Neural crest cell (in vitro differentiated cells): ENCODE measurements around the gene GALNT9. TPM values are rescaled to one million over a fixed set of nuclear protein-coding genes. Genes with fewer than 3 reads are reported as not detected.
"Not testable (repeated sequence)": the region's sequence is repeated elsewhere in the genome, so short reads cannot be mapped to it uniquely, and the experiment has no call there.

Source experiments
- DNase-seq: peaks from one replicate; pipeline ENCODE4 v3.0.0; 2021; ENCODE audit warnings: low read depth, mixed read lengths, low spot score
- H3K27ac Mint-ChIP-seq: one replicate; pipeline ENCODE4 v1.8.0; 2021; ENCODE audit warnings: mild to moderate bottlenecking, mixed read lengths; ENCODE audit not compliant: unreplicated experiment
- H3K27me3 Mint-ChIP-seq: 2 replicates; pipeline ENCODE4 v1.8.0; 2021; ENCODE audit warnings: low read depth, mild to moderate bottlenecking, mixed read lengths
- H3K36me3 Mint-ChIP-seq: 2 replicates; pipeline ENCODE4 v1.8.0; 2021; ENCODE audit warnings: low read depth, mild to moderate bottlenecking, mixed read lengths
- H3K4me1 Mint-ChIP-seq: 2 replicates; pipeline ENCODE4 v1.8.0; 2021; ENCODE audit warnings: mixed read lengths
- H3K4me3 Mint-ChIP-seq: one replicate; pipeline ENCODE4 v1.8.0; 2021; ENCODE audit warnings: mild to moderate bottlenecking, mixed read lengths
- H3K9me3 Mint-ChIP-seq: 2 replicates; pipeline ENCODE4 v1.8.0; 2021; ENCODE audit warnings: mixed read lengths
- total RNA-seq: library from RNA; stranded (reverse); gene quantifications from 2 replicates; pipeline ENCODE4 v1.2.1, GENCODE V29; 2021
- TF ChIP-seq, protein P1 (sequence below): fragments of 200-600 bp; sonication (generic); conservative IDR thresholded peaks from 2 replicates; pipeline ENCODE4 v1.5.0; 2021; ENCODE audit warnings: antibody characterized with exemption, mild to moderate bottlenecking

Gene GALNT9
- total RNA-seq, 1 donor from 2014 or later, result 1.3 TPM

DNA sequence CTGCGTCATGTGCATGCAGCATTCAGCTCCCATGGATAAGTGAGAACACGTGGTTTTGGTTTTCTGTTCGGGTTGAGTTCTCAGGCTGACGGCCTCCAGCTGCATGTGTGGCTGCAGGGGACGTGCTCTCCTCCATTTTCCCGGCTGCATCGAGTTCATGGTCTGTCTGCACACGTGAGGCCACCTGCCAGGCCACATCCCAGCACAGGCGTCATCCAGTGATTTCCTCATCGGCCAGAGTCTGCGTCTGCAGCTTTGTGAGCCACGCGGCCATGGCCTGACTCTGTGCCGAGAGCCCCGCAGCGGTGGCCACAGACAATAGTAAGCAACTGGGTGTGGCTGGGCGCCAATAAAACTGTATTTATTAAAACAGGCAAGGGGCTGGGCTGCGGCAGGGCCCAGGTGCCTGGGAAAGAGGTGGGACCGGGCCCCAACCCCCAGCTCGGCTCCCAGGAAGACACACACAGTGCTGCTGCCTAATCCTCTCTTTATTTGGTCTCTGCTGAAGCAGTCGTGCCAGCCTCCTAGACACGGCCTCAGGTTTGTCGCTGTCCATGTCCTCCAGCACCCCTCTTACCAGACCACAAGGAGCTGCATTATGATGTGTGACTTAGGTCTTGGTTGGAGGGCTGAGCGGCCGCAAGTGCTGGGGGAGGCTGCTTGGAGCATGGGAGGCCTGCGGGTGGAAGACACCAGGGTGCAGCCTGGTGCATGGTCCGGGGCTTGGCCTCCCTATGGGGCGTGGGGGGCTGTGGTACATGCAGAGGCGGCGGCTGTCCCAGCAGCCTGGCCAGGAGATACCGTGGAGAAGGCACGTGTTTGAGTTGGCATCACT, 133.1 kb downstream of the GALNT9 start:
- no peak for DNase-seq
- Mint-ChIP-seq H3K27ac (no peak overlapping the region), H3K4me1 (no peaks in the 10 kb centered on the region), H3K27me3 (peaks cover 29% of the 10 kb centered on the region), H3K36me3 (peaks cover 3% of the 10 kb centered on the region), H3K4me3 (no peak overlapping the region), H3K9me3 (peaks cover 5% of the 10 kb centered on the region)
- TF ChIP-seq, protein P1, sequence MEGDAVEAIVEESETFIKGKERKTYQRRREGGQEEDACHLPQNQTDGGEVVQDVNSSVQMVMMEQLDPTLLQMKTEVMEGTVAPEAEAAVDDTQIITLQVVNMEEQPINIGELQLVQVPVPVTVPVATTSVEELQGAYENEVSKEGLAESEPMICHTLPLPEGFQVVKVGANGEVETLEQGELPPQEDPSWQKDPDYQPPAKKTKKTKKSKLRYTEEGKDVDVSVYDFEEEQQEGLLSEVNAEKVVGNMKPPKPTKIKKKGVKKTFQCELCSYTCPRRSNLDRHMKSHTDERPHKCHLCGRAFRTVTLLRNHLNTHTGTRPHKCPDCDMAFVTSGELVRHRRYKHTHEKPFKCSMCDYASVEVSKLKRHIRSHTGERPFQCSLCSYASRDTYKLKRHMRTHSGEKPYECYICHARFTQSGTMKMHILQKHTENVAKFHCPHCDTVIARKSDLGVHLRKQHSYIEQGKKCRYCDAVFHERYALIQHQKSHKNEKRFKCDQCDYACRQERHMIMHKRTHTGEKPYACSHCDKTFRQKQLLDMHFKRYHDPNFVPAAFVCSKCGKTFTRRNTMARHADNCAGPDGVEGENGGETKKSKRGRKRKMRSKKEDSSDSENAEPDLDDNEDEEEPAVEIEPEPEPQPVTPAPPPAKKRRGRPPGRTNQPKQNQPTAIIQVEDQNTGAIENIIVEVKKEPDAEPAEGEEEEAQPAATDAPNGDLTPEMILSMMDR, result no peak

DNA sequence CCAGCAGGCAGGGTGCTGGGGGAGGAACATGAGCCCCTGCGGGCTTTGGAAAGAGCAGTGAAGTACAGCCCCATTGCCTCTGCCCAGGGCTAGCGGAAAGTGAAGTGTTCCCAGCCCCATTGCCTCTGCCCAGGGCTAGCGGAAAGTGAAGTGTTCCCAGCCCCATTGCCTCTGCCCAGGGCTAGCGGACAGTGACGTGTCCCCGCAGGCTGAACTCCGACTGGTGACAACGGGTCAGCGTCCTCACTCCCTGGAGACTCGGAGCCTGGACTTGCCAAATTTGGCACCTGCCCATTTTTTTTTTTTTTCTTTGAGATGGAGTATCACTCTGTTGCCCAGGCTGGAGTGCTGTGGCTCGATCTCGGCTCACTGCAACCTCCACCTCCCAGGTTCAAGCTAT, 134.1 kb downstream of the GALNT9 start:
- not testable (repeated sequence) for DNase-seq, H3K27ac Mint-ChIP-seq, H3K9me3 Mint-ChIP-seq, H3K4me3 Mint-ChIP-seq, H3K4me1 Mint-ChIP-seq, H3K36me3 Mint-ChIP-seq
- peaks cover 37% of the 10 kb centered on the region for H3K27me3 Mint-ChIP-seq

DNA sequence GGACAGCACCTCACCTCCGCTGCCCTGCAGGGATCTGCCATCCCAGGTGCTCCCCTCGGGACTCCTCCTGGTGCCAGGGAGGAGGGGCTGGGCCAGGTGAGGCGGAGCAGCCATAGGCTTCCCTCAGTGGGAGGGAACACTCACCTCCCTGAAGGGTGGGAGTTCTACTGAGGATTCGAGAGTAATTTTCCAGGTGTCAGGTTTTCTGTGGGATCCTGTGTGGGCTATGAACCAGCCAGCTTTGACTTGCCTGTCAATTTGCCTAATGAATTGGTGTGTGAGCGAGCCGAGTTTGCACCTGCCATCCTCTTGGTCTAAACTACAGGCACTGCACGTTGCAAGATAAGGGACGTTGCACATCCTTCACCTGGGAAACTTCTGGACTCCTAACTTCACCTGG, 134.8 kb downstream of the GALNT9 start:
- no peaks in the 10 kb centered on the region for H3K4me1 Mint-ChIP-seq
- DNase-seq, result no peak
- no peak overlapping the region for H3K4me3 Mint-ChIP-seq
- H3K9me3 Mint-ChIP-seq, result peaks cover 5% of the 10 kb centered on the region
- TF ChIP-seq, protein P1, result no peak
- peaks cover 41% of the 10 kb centered on the region for H3K27me3 Mint-ChIP-seq
- H3K36me3 Mint-ChIP-seq, result peaks cover 3% of the 10 kb centered on the region
- H3K27ac Mint-ChIP-seq, result no peak overlapping the region

DNA sequence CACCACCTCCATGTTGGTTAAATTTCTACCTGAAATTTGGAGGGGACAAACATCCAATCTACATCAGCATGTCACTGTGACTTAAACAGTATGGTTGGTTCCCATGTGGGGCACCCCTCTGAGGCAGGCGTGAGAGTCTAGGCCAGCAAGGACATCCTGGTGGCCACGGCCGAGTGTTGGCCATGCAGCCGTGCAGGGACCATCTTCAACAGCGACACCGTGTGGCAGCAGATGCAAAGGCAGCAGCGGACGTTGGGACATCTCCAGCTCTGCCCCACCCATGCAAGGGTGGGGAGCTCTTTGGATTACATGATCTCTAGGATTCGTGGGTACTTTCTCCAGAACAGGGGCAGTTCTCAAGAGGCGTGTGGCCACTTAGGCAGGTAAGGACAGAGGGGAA, 135.3 kb downstream of the GALNT9 start:
- DNase-seq, result no peak
- TF ChIP-seq, protein P1, result peak; percentile 48
- Mint-ChIP-seq H3K36me3 (peaks cover 3% of the 10 kb centered on the region), H3K27me3 (peaks cover 46% of the 10 kb centered on the region), H3K4me3 (no peak overlapping the region), H3K9me3 (peaks cover 5% of the 10 kb centered on the region), H3K27ac (no peak overlapping the region), H3K4me1 (peaks cover 4% of the 10 kb centered on the region)

DNA sequence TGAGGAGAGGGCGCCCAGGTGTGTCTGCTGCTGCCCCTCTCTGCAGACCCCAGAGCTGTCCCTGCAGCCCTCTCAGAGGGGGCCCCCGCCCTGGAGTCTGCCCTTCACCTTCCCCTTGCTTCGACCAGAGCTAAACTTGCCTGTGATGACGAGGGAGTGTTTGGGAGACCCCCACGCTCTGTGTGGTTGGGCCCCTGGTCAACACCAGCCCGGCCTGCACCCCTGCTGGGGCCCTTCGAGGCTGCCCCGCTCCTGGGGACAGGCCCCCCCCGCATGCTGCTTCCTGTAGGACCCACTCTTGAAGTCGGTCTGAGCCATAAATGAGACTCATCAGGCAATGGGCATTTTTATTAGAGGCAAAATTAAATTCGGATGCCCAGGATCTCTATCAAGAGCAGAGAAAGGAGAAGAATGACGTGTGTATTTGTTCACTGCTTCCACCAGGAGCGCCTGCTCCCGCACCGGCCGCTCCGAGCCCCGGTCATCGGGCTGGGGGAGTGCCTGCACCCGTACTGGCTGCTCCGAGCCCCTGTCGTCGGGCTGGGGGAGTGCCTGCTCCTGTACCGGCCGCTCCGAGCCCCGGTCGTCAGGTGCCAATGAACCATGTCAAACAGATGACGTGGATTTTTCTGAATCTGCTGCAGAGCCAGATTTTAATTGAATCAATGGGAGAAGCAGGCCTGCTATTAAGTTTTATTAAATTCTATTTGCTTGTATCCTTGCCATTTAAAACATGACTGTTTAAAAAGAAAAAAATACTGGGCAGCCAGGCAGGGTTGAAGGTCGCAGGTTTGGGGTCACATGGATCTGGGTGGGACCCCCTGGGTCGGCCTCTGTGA, 137.5 kb downstream of the GALNT9 start:
- Mint-ChIP-seq H3K36me3 (peaks cover 3% of the 10 kb centered on the region), H3K27me3 (peaks cover 59% of the 10 kb centered on the region), H3K27ac (no peak overlapping the region), H3K9me3 (peaks cover 5% of the 10 kb centered on the region), H3K4me3 (peak overlapping the region; percentile 38), H3K4me1 (peaks cover 4% of the 10 kb centered on the region)
- no peak for DNase-seq
- TF ChIP-seq, protein P1, result no peak
